Measurements from ENCODE around the gene FAM3C.

DNA sequence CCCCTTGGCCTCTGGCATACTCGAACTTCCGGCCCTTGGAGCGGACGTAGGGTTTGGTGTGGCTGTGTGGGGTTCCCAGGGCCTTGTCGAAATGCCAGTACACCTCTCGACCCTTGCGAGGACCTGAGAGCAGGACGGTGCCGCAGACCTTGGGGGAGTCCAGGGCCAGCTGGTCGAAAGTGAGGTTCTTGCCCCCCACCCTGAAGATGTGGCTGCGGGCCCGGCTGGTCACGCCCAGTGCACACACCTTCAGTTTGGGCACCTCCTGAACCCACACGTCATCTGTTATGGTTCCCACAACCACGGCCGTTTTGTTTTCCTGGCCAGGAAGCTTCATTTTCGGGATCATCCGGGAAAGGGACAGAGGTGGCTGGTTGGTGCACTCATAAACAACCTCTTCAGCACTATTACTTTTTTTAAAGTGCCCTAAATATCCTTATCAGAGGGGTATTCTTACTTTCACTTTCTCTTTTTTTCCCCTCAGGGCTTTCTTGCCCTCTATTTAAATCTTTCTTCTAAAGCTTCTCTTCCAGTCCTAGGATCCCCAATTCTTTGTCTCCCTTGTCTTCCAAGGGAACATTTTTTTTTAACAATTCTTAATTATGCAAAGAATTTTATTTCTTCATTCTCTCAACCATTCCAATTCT is 44.9 kb upstream of the FAM3C start:
- TF ChIP-seq, protein P1, sequence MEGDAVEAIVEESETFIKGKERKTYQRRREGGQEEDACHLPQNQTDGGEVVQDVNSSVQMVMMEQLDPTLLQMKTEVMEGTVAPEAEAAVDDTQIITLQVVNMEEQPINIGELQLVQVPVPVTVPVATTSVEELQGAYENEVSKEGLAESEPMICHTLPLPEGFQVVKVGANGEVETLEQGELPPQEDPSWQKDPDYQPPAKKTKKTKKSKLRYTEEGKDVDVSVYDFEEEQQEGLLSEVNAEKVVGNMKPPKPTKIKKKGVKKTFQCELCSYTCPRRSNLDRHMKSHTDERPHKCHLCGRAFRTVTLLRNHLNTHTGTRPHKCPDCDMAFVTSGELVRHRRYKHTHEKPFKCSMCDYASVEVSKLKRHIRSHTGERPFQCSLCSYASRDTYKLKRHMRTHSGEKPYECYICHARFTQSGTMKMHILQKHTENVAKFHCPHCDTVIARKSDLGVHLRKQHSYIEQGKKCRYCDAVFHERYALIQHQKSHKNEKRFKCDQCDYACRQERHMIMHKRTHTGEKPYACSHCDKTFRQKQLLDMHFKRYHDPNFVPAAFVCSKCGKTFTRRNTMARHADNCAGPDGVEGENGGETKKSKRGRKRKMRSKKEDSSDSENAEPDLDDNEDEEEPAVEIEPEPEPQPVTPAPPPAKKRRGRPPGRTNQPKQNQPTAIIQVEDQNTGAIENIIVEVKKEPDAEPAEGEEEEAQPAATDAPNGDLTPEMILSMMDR (conservative IDR thresholded peaks at IDR 0.05) = no peak
- TF ChIP-seq ZFX (IDR thresholded peaks at IDR 0.05) = no peak
